ENCODE measurements around the gene SPSB3.

DNA sequence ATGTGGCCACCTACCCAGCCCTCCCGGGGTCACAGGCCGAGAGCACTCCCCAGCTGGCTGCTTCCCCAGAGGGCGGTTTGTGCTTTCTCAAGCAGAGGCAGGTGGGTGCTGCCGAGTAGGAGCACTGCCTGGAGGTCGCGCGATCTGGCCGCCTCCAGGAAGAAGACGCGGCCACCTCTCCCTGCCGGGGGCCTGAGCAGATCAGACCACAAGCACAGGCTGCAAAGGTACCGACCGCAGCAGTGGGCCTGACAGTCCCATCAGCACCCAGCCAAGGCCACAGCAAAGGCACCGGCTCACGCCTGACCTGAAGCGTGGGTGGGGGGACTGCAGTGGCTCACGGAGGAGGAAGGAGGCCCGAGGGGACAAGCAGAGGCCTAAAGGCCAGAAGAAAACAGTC, 26.3 kb upstream of the SPSB3 start:
- TF ChIP-seq, protein P1, sequence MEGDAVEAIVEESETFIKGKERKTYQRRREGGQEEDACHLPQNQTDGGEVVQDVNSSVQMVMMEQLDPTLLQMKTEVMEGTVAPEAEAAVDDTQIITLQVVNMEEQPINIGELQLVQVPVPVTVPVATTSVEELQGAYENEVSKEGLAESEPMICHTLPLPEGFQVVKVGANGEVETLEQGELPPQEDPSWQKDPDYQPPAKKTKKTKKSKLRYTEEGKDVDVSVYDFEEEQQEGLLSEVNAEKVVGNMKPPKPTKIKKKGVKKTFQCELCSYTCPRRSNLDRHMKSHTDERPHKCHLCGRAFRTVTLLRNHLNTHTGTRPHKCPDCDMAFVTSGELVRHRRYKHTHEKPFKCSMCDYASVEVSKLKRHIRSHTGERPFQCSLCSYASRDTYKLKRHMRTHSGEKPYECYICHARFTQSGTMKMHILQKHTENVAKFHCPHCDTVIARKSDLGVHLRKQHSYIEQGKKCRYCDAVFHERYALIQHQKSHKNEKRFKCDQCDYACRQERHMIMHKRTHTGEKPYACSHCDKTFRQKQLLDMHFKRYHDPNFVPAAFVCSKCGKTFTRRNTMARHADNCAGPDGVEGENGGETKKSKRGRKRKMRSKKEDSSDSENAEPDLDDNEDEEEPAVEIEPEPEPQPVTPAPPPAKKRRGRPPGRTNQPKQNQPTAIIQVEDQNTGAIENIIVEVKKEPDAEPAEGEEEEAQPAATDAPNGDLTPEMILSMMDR (IDR thresholded peaks at IDR 0.05; ENCODE audit: low read depth, low read length, missing input control): no peak
- TF ChIP-seq YY1 (IDR thresholded peaks at IDR 0.05) (no peak), FOXA1 (IDR thresholded peaks at IDR 0.05) (no peak), SP1 (IDR thresholded peaks at IDR 0.05) (no peak), TAF1 (conservative IDR thresholded peaks at IDR 0.05) (no peak), RXRA (IDR thresholded peaks at IDR 0.05) (no peak), RAD21 (IDR thresholded peaks at IDR 0.05) (no peak), EGR1 (IDR thresholded peaks at IDR 0.05; ENCODE audit: low read depth in 2 of 2) (no peak), NR2F2 (IDR thresholded peaks at IDR 0.05) (no peak), GABPA (IDR thresholded peaks at IDR 0.05 in 1 of 2, conservative IDR thresholded peaks at IDR 0.05 in 1 of 2) (no peak)
- TF ChIP-seq, protein P2, sequence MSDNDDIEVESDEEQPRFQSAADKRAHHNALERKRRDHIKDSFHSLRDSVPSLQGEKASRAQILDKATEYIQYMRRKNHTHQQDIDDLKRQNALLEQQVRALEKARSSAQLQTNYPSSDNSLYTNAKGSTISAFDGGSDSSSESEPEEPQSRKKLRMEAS (IDR thresholded peaks at IDR 0.05): no peak
- TF ChIP-seq, protein P3, sequence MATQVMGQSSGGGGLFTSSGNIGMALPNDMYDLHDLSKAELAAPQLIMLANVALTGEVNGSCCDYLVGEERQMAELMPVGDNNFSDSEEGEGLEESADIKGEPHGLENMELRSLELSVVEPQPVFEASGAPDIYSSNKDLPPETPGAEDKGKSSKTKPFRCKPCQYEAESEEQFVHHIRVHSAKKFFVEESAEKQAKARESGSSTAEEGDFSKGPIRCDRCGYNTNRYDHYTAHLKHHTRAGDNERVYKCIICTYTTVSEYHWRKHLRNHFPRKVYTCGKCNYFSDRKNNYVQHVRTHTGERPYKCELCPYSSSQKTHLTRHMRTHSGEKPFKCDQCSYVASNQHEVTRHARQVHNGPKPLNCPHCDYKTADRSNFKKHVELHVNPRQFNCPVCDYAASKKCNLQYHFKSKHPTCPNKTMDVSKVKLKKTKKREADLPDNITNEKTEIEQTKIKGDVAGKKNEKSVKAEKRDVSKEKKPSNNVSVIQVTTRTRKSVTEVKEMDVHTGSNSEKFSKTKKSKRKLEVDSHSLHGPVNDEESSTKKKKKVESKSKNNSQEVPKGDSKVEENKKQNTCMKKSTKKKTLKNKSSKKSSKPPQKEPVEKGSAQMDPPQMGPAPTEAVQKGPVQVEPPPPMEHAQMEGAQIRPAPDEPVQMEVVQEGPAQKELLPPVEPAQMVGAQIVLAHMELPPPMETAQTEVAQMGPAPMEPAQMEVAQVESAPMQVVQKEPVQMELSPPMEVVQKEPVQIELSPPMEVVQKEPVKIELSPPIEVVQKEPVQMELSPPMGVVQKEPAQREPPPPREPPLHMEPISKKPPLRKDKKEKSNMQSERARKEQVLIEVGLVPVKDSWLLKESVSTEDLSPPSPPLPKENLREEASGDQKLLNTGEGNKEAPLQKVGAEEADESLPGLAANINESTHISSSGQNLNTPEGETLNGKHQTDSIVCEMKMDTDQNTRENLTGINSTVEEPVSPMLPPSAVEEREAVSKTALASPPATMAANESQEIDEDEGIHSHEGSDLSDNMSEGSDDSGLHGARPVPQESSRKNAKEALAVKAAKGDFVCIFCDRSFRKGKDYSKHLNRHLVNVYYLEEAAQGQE (IDR thresholded peaks at IDR 0.05): no peak

All from liver (tissue), 3 donors.